HEK293T (cell line): ENCODE measurements around the gene RASA3.
"Not testable (repeated sequence)": the region's sequence is repeated elsewhere in the genome, so short reads cannot be mapped to it uniquely, and the experiment has no call there.

ENCODE experiments used
- CTCF ChIA-PET: fragments of 350-600 bp; formaldehyde crosslinking; extraction: SDS; loops from one replicate; lab custom pipeline; 2021; ENCODE audit warnings: antibody characterized with exemption, inconsistent platforms; lab: Yijun Ruan, JAX
- POLR2A ChIA-PET: fragments of 350-600 bp; formaldehyde crosslinking; extraction: SDS; loops from one replicate; lab custom pipeline; 2020; ENCODE audit warnings: antibody characterized with exemption, inconsistent platforms; lab: Yijun Ruan, JAX
- DNase-seq: peaks from one replicate; pipeline ENCODE4 v3.0.0; 2012; ENCODE audit warnings: mixed read lengths; ENCODE audit errors: extremely low spot score
- ARNT ChIP-seq: fragments of 450-650 bp; IDR thresholded peaks from 2 replicates; pipeline ENCODE4 v1.6.1; 2017; ENCODE audit warnings: mild to moderate bottlenecking
- BHLHE40 ChIP-seq: fragments of 450-650 bp; IDR thresholded peaks from 2 replicates; pipeline ENCODE4 v1.6.1; 2016; ENCODE audit warnings: mild to moderate bottlenecking, moderate library complexity, borderline replicate concordance
- CTBP1 ChIP-seq: fragments of 450-650 bp; IDR thresholded peaks from 2 replicates; pipeline ENCODE4 v1.6.1; 2016; ENCODE audit warnings: borderline replicate concordance
- ELF4 ChIP-seq: fragments of 450-650 bp; IDR thresholded peaks from 2 replicates; pipeline ENCODE4 v1.6.1; 2017; ENCODE audit warnings: antibody characterized with exemption
- FOXA1 ChIP-seq: fragments of 450-650 bp; IDR thresholded peaks from 2 replicates; pipeline ENCODE4 v1.6.1; 2016; ENCODE audit warnings: mild to moderate bottlenecking
- FOXK2 ChIP-seq: fragments of 450-650 bp; IDR thresholded peaks from 2 replicates; pipeline ENCODE4 v1.6.1; 2016; ENCODE audit warnings: mild to moderate bottlenecking
- FOXM1 ChIP-seq: fragments of 450-650 bp; IDR thresholded peaks from 2 replicates; pipeline ENCODE4 v1.6.1; 2017; ENCODE audit warnings: mild to moderate bottlenecking, borderline replicate concordance
- HDGF ChIP-seq: fragments of 450-650 bp; IDR thresholded peaks from 2 replicates; pipeline ENCODE4 v1.6.1; 2017; ENCODE audit warnings: antibody characterized with exemption, borderline replicate concordance
- L3MBTL2 ChIP-seq: fragments of 450-650 bp; conservative IDR thresholded peaks from 2 replicates; pipeline ENCODE4 v1.6.1; 2016; ENCODE audit warnings: mild to moderate bottlenecking
- LEF1 ChIP-seq: fragments of 450-650 bp; IDR thresholded peaks from 2 replicates; pipeline ENCODE4 v1.6.1; 2017; ENCODE audit warnings: mild to moderate bottlenecking, borderline replicate concordance
- NFRKB ChIP-seq: fragments of 450-650 bp; IDR thresholded peaks from 2 replicates; pipeline ENCODE4 v1.6.1; 2016; ENCODE audit warnings: mild to moderate bottlenecking, moderate library complexity
- PKNOX1 ChIP-seq: fragments of 450-650 bp; IDR thresholded peaks from 2 replicates; pipeline ENCODE4 v1.6.1; 2016
- SP1 ChIP-seq: fragments of 450-650 bp; IDR thresholded peaks from 2 replicates; pipeline ENCODE4 v1.6.1; 2017
- SUZ12 ChIP-seq: fragments of 450-650 bp; IDR thresholded peaks from 2 replicates; pipeline ENCODE4 v1.6.1; 2016; ENCODE audit warnings: mild to moderate bottlenecking
- TARDBP ChIP-seq: fragments of 450-650 bp; IDR thresholded peaks from 2 replicates; pipeline ENCODE4 v1.6.1; 2016
- ZNF384 ChIP-seq: fragments of 450-650 bp; IDR thresholded peaks from 2 replicates; pipeline ENCODE4 v1.6.1; 2016

RASA3 gene

DNA sequence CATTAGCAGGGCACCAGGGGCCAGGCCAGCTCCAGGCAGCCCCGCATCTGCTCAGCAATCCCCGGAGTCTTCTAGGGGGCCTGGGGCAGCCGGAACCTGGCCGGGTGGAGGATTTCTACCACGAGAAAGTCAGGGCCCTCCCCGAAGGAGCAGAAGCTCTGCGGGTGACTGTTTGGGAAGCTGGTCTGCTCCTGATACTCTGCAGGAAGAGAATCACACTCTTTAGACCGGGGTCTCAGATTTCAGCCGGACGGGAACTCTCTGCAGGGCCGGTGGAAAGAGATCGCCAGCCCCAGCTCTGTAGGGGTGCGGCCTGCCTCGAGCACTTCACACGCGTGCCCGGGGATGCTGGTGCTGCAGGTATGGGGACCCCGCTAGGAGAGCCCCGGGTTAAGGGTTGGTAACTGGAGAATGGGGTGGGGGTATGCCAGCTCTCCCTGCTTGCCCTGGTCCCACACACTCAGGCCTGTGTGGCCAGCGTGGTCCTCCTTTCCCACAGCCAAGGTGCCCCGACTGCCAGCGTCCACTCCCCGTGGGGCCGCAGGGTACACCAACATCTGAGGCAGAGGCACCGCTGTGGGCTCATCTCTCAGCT is 20.1 kb downstream of the RASA3 start:
- CTCF ChIA-PET: no interaction called here
- DNase-seq: no peak
- no peak for TF ChIP-seq CTBP1
- no peak for TF ChIP-seq ELF4
- no peak for TF ChIP-seq NFRKB
- TF ChIP-seq SP1: no peak
- no peak for TF ChIP-seq BHLHE40
- no peak for TF ChIP-seq SUZ12
- no peak for TF ChIP-seq LEF1
- no peak for TF ChIP-seq ARNT
- TF ChIP-seq FOXA1: no peak
- POLR2A ChIA-PET: interaction anchor here (1.9 kb wide), 1 partner anchor 47 kb away, joined by 8 read pairs; no protein-coding TSS in a partner anchor

DNA sequence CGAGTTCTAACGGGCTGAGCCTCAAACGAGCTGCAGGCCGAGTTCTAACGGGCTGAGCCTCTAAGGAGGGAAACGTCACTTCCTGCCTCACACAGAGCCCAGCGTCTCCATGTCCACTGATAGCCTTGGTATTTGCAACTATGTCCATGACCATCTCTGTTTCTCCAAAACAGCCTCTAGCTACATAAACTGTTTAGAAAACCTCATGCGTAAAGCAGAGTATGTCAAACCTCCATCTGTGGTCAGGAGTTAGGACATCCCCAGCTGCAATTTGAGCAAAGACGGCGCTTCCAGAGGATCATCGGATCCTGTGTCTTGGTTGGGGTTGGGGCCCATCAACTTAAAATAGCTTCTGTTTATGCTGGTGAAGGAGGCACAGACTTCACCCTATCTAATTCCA is 20.8 kb downstream of the RASA3 start:
- no peak for DNase-seq
- no peak for TF ChIP-seq FOXK2
- TF ChIP-seq PKNOX1: no peak
- TF ChIP-seq FOXM1: no peak
- TF ChIP-seq LEF1: no peak
- POLR2A ChIA-PET: interaction anchor here (1.9 kb wide), 1 partner anchor 46 kb away, joined by 8 read pairs; no protein-coding TSS in a partner anchor
- CTCF ChIA-PET: no interaction called here

GRCh38 chr13:114110830-114111189 is 21.6 kb downstream of the RASA3 start:
- CTCF ChIA-PET, POLR2A ChIA-PET, DNase-seq: not testable (repeated sequence)

DNA sequence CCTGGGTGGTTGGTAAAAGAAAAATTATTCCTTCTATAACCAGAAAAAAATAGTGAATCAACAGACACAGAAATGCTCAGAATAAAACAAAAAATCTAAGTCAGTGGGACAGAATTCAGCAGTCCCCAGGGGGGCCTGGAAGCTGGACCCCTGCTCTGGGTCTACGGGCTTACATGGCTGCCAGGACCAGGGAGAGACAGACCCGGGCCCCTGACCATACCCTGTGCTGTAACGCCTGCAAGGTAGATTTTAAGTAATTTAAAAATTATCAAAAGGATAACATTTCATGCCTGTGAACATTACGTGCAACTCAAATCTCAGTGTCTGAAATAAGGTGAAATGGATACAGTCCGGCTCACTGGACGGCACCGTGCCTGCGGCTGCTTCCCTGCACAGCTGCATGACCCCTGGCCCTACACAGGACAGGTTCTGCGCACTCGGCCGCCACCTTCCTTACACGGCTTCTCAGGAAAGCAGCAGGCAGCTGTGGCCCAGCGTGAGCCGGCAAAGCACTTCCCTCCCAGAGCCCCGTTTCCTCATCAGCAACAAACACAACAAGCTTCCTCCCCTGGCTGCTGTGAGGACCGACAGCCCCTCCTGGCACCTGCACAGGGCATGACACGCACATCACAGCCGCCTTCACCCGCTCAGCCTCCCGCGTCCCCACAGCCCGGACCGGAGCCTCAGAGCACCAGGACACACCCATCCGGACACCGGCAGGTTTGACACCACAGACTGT is 22.2 kb downstream of the RASA3 start:
- ChIA-PET POLR2A (no interaction called here), CTCF (no interaction called here)
- TF ChIP-seq NFRKB (no peak), BHLHE40 (no peak), HDGF (no peak), SUZ12 (no peak), LEF1 (no peak), TARDBP (no peak), FOXA1 (no peak), L3MBTL2 (no peak), ZNF384 (no peak), FOXM1 (no peak), ELF4 (no peak), CTBP1 (no peak), PKNOX1 (no peak)
- no peak for DNase-seq

DNA sequence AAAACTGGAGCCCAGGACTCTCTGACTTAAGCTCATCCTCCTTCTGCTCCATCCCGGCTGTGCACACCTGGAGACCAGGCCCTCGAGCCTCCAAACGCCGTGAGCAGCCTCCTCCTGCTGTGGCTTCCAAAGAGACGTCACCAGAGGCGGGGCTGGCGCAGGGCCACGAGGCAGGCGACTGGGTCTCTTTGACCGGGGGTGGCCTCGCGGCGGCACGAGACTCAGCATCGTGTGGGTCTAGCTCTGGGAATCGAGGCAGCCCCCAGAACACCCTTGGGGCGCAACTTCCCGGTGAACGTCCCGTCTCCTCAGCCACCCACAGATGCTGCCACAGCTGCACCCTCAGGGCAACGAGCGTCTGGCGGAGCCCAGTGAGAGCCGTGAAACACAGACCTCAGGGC is 22.8 kb downstream of the RASA3 start:
- ChIA-PET POLR2A (no interaction called here), CTCF (no interaction called here)
- no peak for DNase-seq
- TF ChIP-seq HDGF (no peak), CTBP1 (no peak), TARDBP (no peak), ARNT (no peak), SUZ12 (no peak), FOXA1 (no peak), PKNOX1 (no peak), LEF1 (no peak), NFRKB (no peak), L3MBTL2 (no peak), ZNF384 (no peak), BHLHE40 (no peak), ELF4 (no peak), FOXM1 (no peak), SP1 (no peak), FOXK2 (no peak)

DNA sequence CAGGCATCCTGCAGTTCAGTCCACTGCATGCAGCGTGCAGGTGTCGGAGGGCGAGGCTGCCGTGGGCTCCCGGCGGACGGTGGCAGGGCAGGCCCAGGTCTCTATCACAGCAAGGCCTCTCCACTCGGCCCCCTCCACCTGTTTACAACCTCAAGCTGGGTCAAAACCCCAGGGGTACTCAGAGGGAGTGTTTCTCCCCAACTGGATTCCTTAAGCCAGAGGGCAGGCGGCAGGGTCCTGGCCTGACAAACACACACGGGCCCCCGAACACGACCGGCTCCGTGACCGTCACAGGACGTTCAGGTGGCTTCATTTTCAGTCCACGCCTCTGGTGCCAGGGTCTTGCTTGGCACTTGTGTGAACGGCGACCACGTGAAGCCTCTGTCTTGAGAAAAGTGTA is 23.5 kb downstream of the RASA3 start:
- no peak for DNase-seq
- no peak for TF ChIP-seq FOXK2
- TF ChIP-seq ZNF384: no peak
- no peak for TF ChIP-seq CTBP1
- TF ChIP-seq TARDBP: no peak
- TF ChIP-seq SUZ12: no peak
- no peak for TF ChIP-seq L3MBTL2
- no peak for TF ChIP-seq HDGF
- no peak for TF ChIP-seq PKNOX1
- TF ChIP-seq FOXM1: no peak
- no peak for TF ChIP-seq BHLHE40
- no peak for TF ChIP-seq SP1
- TF ChIP-seq NFRKB: no peak
- TF ChIP-seq FOXA1: no peak
- no peak for TF ChIP-seq LEF1
- ChIA-PET CTCF (no interaction called here), POLR2A (no interaction called here)
